HG03060 (cell line): Measurements from ENCODE around the gene DNAJC4.

ENCODE experiments used
- ATAC-seq: cut with Tn5 transposase; IDR thresholded peaks from one replicate; pipeline ENCODE4 v1.9.1; 2021; ENCODE audit warnings: low read depth, moderate number of reproducible peaks; ENCODE audit not compliant: unreplicated experiment

DNAJC4 gene

GRCh38 chr11:64255135-64256128, 25.1 kb downstream of the DNAJC4 start:
- ATAC-seq, result no peak

- ATAC-seq, result no peak
Measured at GRCh38 chr11:64256300-64256699, 26.0 kb downstream of the DNAJC4 start.

GRCh38 chr11:64258356-64258755, 28.0 kb downstream of the DNAJC4 start:
- ATAC-seq, result no peak

- no peak for ATAC-seq
Measured at GRCh38 chr11:64258946-64259532, 28.7 kb downstream of the DNAJC4 start.

GRCh38 chr11:64259533-64260067, 29.3 kb downstream of the DNAJC4 start:
- no peak for ATAC-seq

- no peak for ATAC-seq
Measured at GRCh38 chr11:64260147-64260708, 29.9 kb downstream of the DNAJC4 start.

GRCh38 chr11:64261556-64262080, 31.3 kb downstream of the DNAJC4 start:
- no peak for ATAC-seq

GRCh38 chr11:64262271-64263002, 32.1 kb downstream of the DNAJC4 start:
- no peak for ATAC-seq

- no peak for ATAC-seq
Measured at GRCh38 chr11:64263021-64263946, 32.9 kb downstream of the DNAJC4 start.

- no peak for ATAC-seq
Measured at GRCh38 chr11:64263947-64264317, 33.6 kb downstream of the DNAJC4 start.

- ATAC-seq, result no peak
Measured at GRCh38 chr11:64264371-64264852, 34.1 kb downstream of the DNAJC4 start.

GRCh38 chr11:64265176-64266160, 35.1 kb downstream of the DNAJC4 start:
- ATAC-seq, result no peak

- ATAC-seq, result no peak
Measured at GRCh38 chr11:64266339-64266738, 36.0 kb downstream of the DNAJC4 start.

- ATAC-seq, result no peak
Measured at GRCh38 chr11:64267207-64267945, 37.0 kb downstream of the DNAJC4 start.

- no peak for ATAC-seq
Measured at GRCh38 chr11:64268025-64268892, 37.9 kb downstream of the DNAJC4 start.

GRCh38 chr11:64268893-64269539, 38.7 kb downstream of the DNAJC4 start:
- no peak for ATAC-seq
